SK-N-SH (cell line): ENCODE data around the gene WRAP73. TPM values are rescaled to one million over a fixed set of nuclear protein-coding genes. Genes with fewer than 3 reads are reported as not detected.

Experiments used
- CTCF ChIA-PET: fragments of 300-600, 350-600 bp; formaldehyde crosslinking; extraction: SDS; loops from one replicate; lab custom pipeline; 2021; lab: Yijun Ruan, JAX
- POLR2A ChIA-PET: fragments of 350-600 bp; sonication (Branson Sonifier 250); formaldehyde crosslinking; extraction: SDS; loops from one replicate; lab custom pipeline; 2020; ENCODE audit warnings: antibody characterized with exemption, inconsistent platforms; lab: Yijun Ruan, JAX
- DNase-seq: peaks from one replicate; pipeline ENCODE4 v3.0.0; 2012
- H2AFZ ChIP-seq: fragments of 200-600 bp; sonication (generic); 2 replicates; pipeline ENCODE4 v1.8.1; 2016; ENCODE audit warnings: antibody characterized with exemption, mild to moderate bottlenecking, low read depth
- H3F3A ChIP-seq: fragments of 200-600 bp; sonication (generic); replicated peaks from 2 replicates; pipeline ENCODE3; 2016; ENCODE audit warnings: antibody characterized with exemption, mild to moderate bottlenecking; ENCODE audit not compliant: insufficient read depth
- H3K27ac ChIP-seq, 2 experiments: fragments of 200-500 bp in 1 of 2; fragments of 200-600 bp in 1 of 2; sonication (Bioruptor generic) in 1 of 2; sonication (generic), shearing (Covaris generic) in 1 of 2; 2 replicates each; pipeline versions ENCODE4 v1.5.1 to v1.6.1; 2014 to 2016; ENCODE audit warnings: low read depth in 2 of 2, inconsistent platforms in 1 of 2, low read length in 1 of 2, mild to moderate bottlenecking in 1 of 2, mixed read lengths in 1 of 2
- H3K27me3 ChIP-seq: fragments of 200-600 bp; sonication (generic), shearing (Covaris generic); 2 replicates; pipeline ENCODE4 v1.6.1; 2016; ENCODE audit warnings: mixed run types; ENCODE audit not compliant: insufficient read depth
- H3K36me3 ChIP-seq, 2 experiments: fragments of 200-500 bp in 1 of 2; fragments of 200-600 bp in 1 of 2; sonication (Bioruptor generic) in 1 of 2; sonication (generic) in 1 of 2; replicated peaks in 1 of 2; 2 replicates each; pipeline versions ENCODE3 to v1.5.1; 2014 to 2016; ENCODE audit warnings: low read length in 1 of 2, mild to moderate bottlenecking in 1 of 2; ENCODE audit not compliant: insufficient read depth in 2 of 2, control insufficient read depth in 1 of 2
- H3K4me1 ChIP-seq, 2 experiments: fragments of 200-500 bp in 1 of 2; fragments of 200-600 bp in 1 of 2; sonication (Bioruptor generic) in 1 of 2; sonication (generic), shearing (Covaris generic) in 1 of 2; 2 replicates each; pipeline versions ENCODE4 v1.5.1 to v1.6.1; 2014 to 2016; ENCODE audit warnings: low read depth in 1 of 2, low read length in 1 of 2, mixed run types in 1 of 2; ENCODE audit not compliant: insufficient read depth in 2 of 2, control insufficient read depth in 1 of 2
- H3K4me2 ChIP-seq: fragments of 200-600 bp; sonication (generic), shearing (Covaris generic); 2 replicates; pipeline ENCODE4 v1.6.1; 2017; ENCODE audit warnings: mixed run types
- H3K4me3 ChIP-seq, 2 experiments: fragments of 200-500 bp in 1 of 2; fragments of 200-600 bp in 1 of 2; sonication (Bioruptor generic) in 1 of 2; sonication (generic), shearing (Covaris generic) in 1 of 2; 2 replicates each; pipeline versions ENCODE4 v1.5.1 to v1.8.1; 2014 to 2016; ENCODE audit warnings: low read depth in 2 of 2, inconsistent platforms in 1 of 2, low read length in 1 of 2, mild to moderate bottlenecking in 1 of 2, mixed read lengths in 1 of 2, moderate library complexity in 1 of 2
- H3K79me2 ChIP-seq: fragments of 200-600 bp; sonication (generic); 2 replicates; pipeline ENCODE4 v1.8.1; 2017; ENCODE audit warnings: mild to moderate bottlenecking; ENCODE audit not compliant: insufficient read depth
- H3K9ac ChIP-seq: fragments of 200-600 bp; sonication (generic); 2 replicates; pipeline ENCODE4 v1.6.1; 2017; ENCODE audit warnings: mixed run types
- H3K9me2 ChIP-seq: fragments of 200-600 bp; sonication (generic); 2 replicates; pipeline ENCODE4 v1.6.1; 2017; ENCODE audit warnings: mixed run types
- H3K9me3 ChIP-seq: fragments of 200-600 bp; sonication (generic); 2 replicates; pipeline ENCODE4 v1.6.1; 2017; ENCODE audit warnings: mixed run types, mild to moderate bottlenecking, moderate library complexity
- H4K20me1 ChIP-seq: fragments of 200-600 bp; sonication (generic); 2 replicates; pipeline ENCODE4 v1.6.1; 2017; ENCODE audit warnings: mild to moderate bottlenecking, mixed run types; ENCODE audit not compliant: insufficient read depth
- CHD2 ChIP-seq: fragments of 150-350 bp; IDR thresholded peaks from 2 replicates; pipeline ENCODE4 v1.6.1; 2018; ENCODE audit warnings: low read length; ENCODE audit not compliant: partially characterized antibody
- ELF1 ChIP-seq: IDR thresholded peaks from 2 replicates; pipeline ENCODE4 v1.4.0; 2012
- EP300 ChIP-seq, 2 experiments: IDR thresholded peaks; 2 replicates each; pipeline versions ENCODE4 v1.4.0 to v1.6.1; 2012; ENCODE audit warnings: borderline replicate concordance in 1 of 2, low read depth in 1 of 2, low read length in 1 of 2
- FOXJ3 ChIP-seq: sonication (generic); formaldehyde crosslinking; IDR thresholded peaks from 2 replicates; pipeline ENCODE4 v1.5.1; 2020; ENCODE audit warnings: mild to moderate bottlenecking, missing genetic modification reagents
- FOXM1 ChIP-seq: IDR thresholded peaks from 2 replicates; pipeline ENCODE4 v1.4.0; 2012; ENCODE audit warnings: low read depth, mild to moderate bottlenecking
- JUND ChIP-seq: IDR thresholded peaks from 2 replicates; pipeline ENCODE4 v1.4.0; 2012
- MEF2A ChIP-seq: IDR thresholded peaks from 2 replicates; pipeline ENCODE4 v1.4.0; 2012; ENCODE audit warnings: low read depth, borderline replicate concordance
- NRF1 ChIP-seq: IDR thresholded peaks from 2 replicates; pipeline ENCODE4 v1.6.1; 2012; ENCODE audit warnings: low read depth, mild to moderate bottlenecking, low read length
- POLR2AphosphoS5 ChIP-seq: IDR thresholded peaks from 2 replicates; pipeline ENCODE4 v1.6.1; 2012; ENCODE audit warnings: low read depth, low read length
- SMC3 ChIP-seq: IDR thresholded peaks from 2 replicates; pipeline ENCODE4 v1.6.1; 2012; ENCODE audit warnings: low read depth, low read length, improper control_type of control experiment
- TAF1 ChIP-seq: IDR thresholded peaks from 2 replicates; pipeline ENCODE4 v1.6.1; 2012; ENCODE audit warnings: low read depth, mild to moderate bottlenecking, low read length, moderate library complexity, borderline replicate concordance
- TCF12 ChIP-seq: IDR thresholded peaks from 2 replicates; pipeline ENCODE4 v1.4.0; 2012
- TEAD4 ChIP-seq: IDR thresholded peaks from 2 replicates; pipeline ENCODE4 v1.4.0; 2012; ENCODE audit warnings: mild to moderate bottlenecking, borderline replicate concordance; ENCODE audit not compliant: insufficient read depth
- USF1 ChIP-seq: IDR thresholded peaks from 2 replicates; pipeline ENCODE4 v1.4.0; 2012; ENCODE audit warnings: low read depth, borderline replicate concordance
- YY1 ChIP-seq: IDR thresholded peaks from 2 replicates; pipeline ENCODE4 v1.4.0; 2012; ENCODE audit warnings: low read depth, mild to moderate bottlenecking
- WGBS: methylation state at CpG from one replicate; pipeline ENCODE4 v1.1.6; 2017; ENCODE audit warnings: low lambda C conversion rate; 5-methylcytosine and 5-hydroxymethylcytosine counted together
- polyA plus RNA-seq, 3 experiments: library from polyadenylated mRNA; depleted of rRNA; stranded (reverse); fragments of >200 nt; gene quantifications; 2 replicates each; pipeline ENCODE4 v1.2.3, GENCODE V29; 2012
- TF ChIP-seq, protein P1 (sequence below): IDR thresholded peaks from 2 replicates; pipeline ENCODE4 v1.4.0; 2012; ENCODE audit warnings: low read depth
- TF ChIP-seq, protein P2 (sequence below): IDR thresholded peaks from 2 replicates; pipeline ENCODE4 v1.6.1; 2012; ENCODE audit warnings: mild to moderate bottlenecking, low read depth, low read length, moderate library complexity

WRAP73 gene
- polyA plus RNA-seq, 1 of the 3 experiments (the other 2 are of a cell fraction): 61.9 TPM

GRCh38 chr1:3634059-3634800 is 15.7 kb downstream of the WRAP73 start:
- Histone ChIP-seq H3K9me2 (no peaks in the 10 kb centered on the region), H3F3A (no peaks in the 10 kb centered on the region), H3K27me3 (no peaks in the 10 kb centered on the region), H3K79me2 (no peaks in the 10 kb centered on the region), H4K20me1 (no peaks in the 10 kb centered on the region), H3K4me2 (no peak overlapping the region), H3K27ac (no peak overlapping the region), H3K4me1 (no peaks in the 10 kb centered on the region; a peak in 1 of 4 replicates), H3K9ac (no peak overlapping the region), H3K9me3 (no peaks in the 10 kb centered on the region), H2AFZ (no peak overlapping the region), H3K4me3 (no peak overlapping the region), H3K36me3 (peaks cover 5 to 89% of the 10 kb centered on the region in 2 experiments)
- POLR2A ChIA-PET: no interaction called here
- 92% methylated on average over 22 of the region's 22 CpGs for WGBS
- DNase-seq: no peak
- TF ChIP-seq, protein P1, sequence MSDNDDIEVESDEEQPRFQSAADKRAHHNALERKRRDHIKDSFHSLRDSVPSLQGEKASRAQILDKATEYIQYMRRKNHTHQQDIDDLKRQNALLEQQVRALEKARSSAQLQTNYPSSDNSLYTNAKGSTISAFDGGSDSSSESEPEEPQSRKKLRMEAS: no peak
- TF ChIP-seq EP300 (IDR thresholded peaks at IDR 0.05; ENCODE audit: borderline replicate concordance in 1 of 2, low read depth in 1 of 2, low read length in 1 of 2): no peak
- TF ChIP-seq TAF1: no peak
- TF ChIP-seq FOXM1: no peak
- TF ChIP-seq NRF1: no peak
- no peak for TF ChIP-seq TEAD4
- TF ChIP-seq YY1: no peak
- TF ChIP-seq TCF12: no peak
- TF ChIP-seq CHD2: no peak
- TF ChIP-seq FOXJ3 (CRISPR knock-in tag): no peak
- TF ChIP-seq, protein P2, sequence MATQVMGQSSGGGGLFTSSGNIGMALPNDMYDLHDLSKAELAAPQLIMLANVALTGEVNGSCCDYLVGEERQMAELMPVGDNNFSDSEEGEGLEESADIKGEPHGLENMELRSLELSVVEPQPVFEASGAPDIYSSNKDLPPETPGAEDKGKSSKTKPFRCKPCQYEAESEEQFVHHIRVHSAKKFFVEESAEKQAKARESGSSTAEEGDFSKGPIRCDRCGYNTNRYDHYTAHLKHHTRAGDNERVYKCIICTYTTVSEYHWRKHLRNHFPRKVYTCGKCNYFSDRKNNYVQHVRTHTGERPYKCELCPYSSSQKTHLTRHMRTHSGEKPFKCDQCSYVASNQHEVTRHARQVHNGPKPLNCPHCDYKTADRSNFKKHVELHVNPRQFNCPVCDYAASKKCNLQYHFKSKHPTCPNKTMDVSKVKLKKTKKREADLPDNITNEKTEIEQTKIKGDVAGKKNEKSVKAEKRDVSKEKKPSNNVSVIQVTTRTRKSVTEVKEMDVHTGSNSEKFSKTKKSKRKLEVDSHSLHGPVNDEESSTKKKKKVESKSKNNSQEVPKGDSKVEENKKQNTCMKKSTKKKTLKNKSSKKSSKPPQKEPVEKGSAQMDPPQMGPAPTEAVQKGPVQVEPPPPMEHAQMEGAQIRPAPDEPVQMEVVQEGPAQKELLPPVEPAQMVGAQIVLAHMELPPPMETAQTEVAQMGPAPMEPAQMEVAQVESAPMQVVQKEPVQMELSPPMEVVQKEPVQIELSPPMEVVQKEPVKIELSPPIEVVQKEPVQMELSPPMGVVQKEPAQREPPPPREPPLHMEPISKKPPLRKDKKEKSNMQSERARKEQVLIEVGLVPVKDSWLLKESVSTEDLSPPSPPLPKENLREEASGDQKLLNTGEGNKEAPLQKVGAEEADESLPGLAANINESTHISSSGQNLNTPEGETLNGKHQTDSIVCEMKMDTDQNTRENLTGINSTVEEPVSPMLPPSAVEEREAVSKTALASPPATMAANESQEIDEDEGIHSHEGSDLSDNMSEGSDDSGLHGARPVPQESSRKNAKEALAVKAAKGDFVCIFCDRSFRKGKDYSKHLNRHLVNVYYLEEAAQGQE: no peak
- CTCF ChIA-PET: no interaction called here

- POLR2A ChIA-PET: no interaction called here
Observed at GRCh38 chr1:3633344-3634058, 16.4 kb downstream of the WRAP73 start.

More at GRCh38 chr1:3633344-3634058, 16.4 kb downstream of the WRAP73 start:
- Histone ChIP-seq H3K9me3 (no peaks in the 10 kb centered on the region), H3K79me2 (no peaks in the 10 kb centered on the region), H3K9ac (no peak overlapping the region), H3K4me1 (peaks cover 0 to 6% of the 10 kb centered on the region in 2 experiments; a peak in 2 of 4 replicates), H3K4me3 (no peak overlapping the region), H3F3A (no peaks in the 10 kb centered on the region), H3K9me2 (no peaks in the 10 kb centered on the region), H3K36me3 (peaks cover 9 to 89% of the 10 kb centered on the region in 2 experiments), H2AFZ (no peak overlapping the region), H3K4me2 (no peak overlapping the region), H4K20me1 (no peaks in the 10 kb centered on the region), H3K27ac (no peak overlapping the region), H3K27me3 (no peaks in the 10 kb centered on the region)
- TF ChIP-seq TEAD4 (no peak), SMC3 (no peak), MEF2A (no peak), USF1 (no peak), POLR2AphosphoS5 (no peak), ELF1 (no peak), YY1 (no peak), JUND (no peak)
- no peak for DNase-seq
- WGBS: 80% methylated on average over 9 of the region's 28 CpGs
- CTCF ChIA-PET: no interaction called here
